Nephron (organoid): ENCODE results near the gene ERGIC3.

Experiments used
- H3K27ac Mint-ChIP-seq, 3 experiments: 2 replicates each; pipeline ENCODE4 v1.8.0; 2020; ENCODE audit warnings: mixed read lengths in 3 of 3, mild to moderate bottlenecking in 2 of 3, moderate library complexity in 1 of 3
- H3K27me3 Mint-ChIP-seq: 2 replicates; pipeline ENCODE4 v1.8.0; 2021; ENCODE audit warnings: low read depth, mild to moderate bottlenecking, moderate library complexity, mixed read lengths
- H3K36me3 Mint-ChIP-seq: 2 replicates; pipeline ENCODE4 v1.8.0; 2020; ENCODE audit warnings: low read depth, mixed read lengths
- H3K4me1 Mint-ChIP-seq: 2 replicates; pipeline ENCODE4 v1.8.0; 2020; ENCODE audit warnings: mixed read lengths
- H3K4me3 Mint-ChIP-seq, 3 experiments: 2 replicates each; pipeline ENCODE4 v1.8.0; 2020; ENCODE audit warnings: mild to moderate bottlenecking in 3 of 3, mixed read lengths in 3 of 3, moderate library complexity in 2 of 3
- H3K9me3 Mint-ChIP-seq: 2 replicates; pipeline ENCODE4 v1.8.0; 2020; ENCODE audit warnings: mixed read lengths
- CTCF ChIP-seq, 3 experiments: fragments of 200-600 bp; sonication (generic); IDR thresholded peaks; one replicate each; pipeline ENCODE4 v1.5.0; 2021; ENCODE audit warnings: antibody characterized with exemption in 3 of 3; ENCODE audit not compliant: unreplicated experiment in 3 of 3

ERGIC3 gene

GRCh38 chr20:35578469-35578868 is 36.6 kb downstream of the ERGIC3 start:
- Mint-ChIP-seq H3K9me3 (peaks cover 7% of the 10 kb centered on the region), H3K36me3 (peaks cover 10% of the 10 kb centered on the region), H3K27me3 (peaks cover 6% of the 10 kb centered on the region), H3K4me1 (no peaks in the 10 kb centered on the region), H3K27ac (no peak overlapping the region), H3K4me3 (no peak overlapping the region)
- TF ChIP-seq CTCF (IDR thresholded peaks at IDR 0.05; ENCODE audit: unreplicated experiment in 3 of 3) = no peak

- H3K4me1 Mint-ChIP-seq = no peaks in the 10 kb centered on the region
- TF ChIP-seq CTCF (IDR thresholded peaks at IDR 0.05; ENCODE audit: unreplicated experiment in 3 of 3) = no peak
- peaks cover 3% of the 10 kb centered on the region for H3K9me3 Mint-ChIP-seq
- no peak overlapping the region for H3K27ac Mint-ChIP-seq
- H3K27me3 Mint-ChIP-seq = peaks cover 6% of the 10 kb centered on the region
- peaks cover 6% of the 10 kb centered on the region for H3K36me3 Mint-ChIP-seq
- H3K4me3 Mint-ChIP-seq = no peak overlapping the region
These were observed 37.3 kb downstream of the ERGIC3 start for GRCh38 chr20:35579196-35579595.

GRCh38 chr20:35582131-35582530 is 40.3 kb downstream of the ERGIC3 start:
- Mint-ChIP-seq H3K4me3 (no peak overlapping the region), H3K9me3 (no peaks in the 10 kb centered on the region), H3K27ac (no peak overlapping the region), H3K4me1 (no peaks in the 10 kb centered on the region), H3K27me3 (no peaks in the 10 kb centered on the region), H3K36me3 (no peaks in the 10 kb centered on the region)
- no peak for TF ChIP-seq CTCF (IDR thresholded peaks at IDR 0.05; ENCODE audit: unreplicated experiment in 3 of 3)

- H3K36me3 Mint-ChIP-seq = no peaks in the 10 kb centered on the region
- H3K4me3 Mint-ChIP-seq = no peak overlapping the region
- H3K27ac Mint-ChIP-seq = no peak overlapping the region
- H3K4me1 Mint-ChIP-seq = no peaks in the 10 kb centered on the region
- H3K9me3 Mint-ChIP-seq = no peaks in the 10 kb centered on the region
- TF ChIP-seq CTCF (IDR thresholded peaks at IDR 0.05; ENCODE audit: unreplicated experiment in 3 of 3) = no peak
- no peaks in the 10 kb centered on the region for H3K27me3 Mint-ChIP-seq
These were observed 41.0 kb downstream of the ERGIC3 start for GRCh38 chr20:35582741-35583404.

GRCh38 chr20:35583636-35584560 is 42.0 kb downstream of the ERGIC3 start:
- Mint-ChIP-seq H3K9me3 (no peaks in the 10 kb centered on the region), H3K4me1 (no peaks in the 10 kb centered on the region), H3K27ac (no peak overlapping the region), H3K4me3 (no peak overlapping the region), H3K36me3 (no peaks in the 10 kb centered on the region), H3K27me3 (no peaks in the 10 kb centered on the region)
- TF ChIP-seq CTCF (IDR thresholded peaks at IDR 0.05; ENCODE audit: unreplicated experiment in 3 of 3) = no peak
